GM21619 (cell line): ENCODE results near the gene TRDMT1.

Experiments used
- ATAC-seq: cut with Tn5 transposase; IDR thresholded peaks from one replicate; pipeline ENCODE4 v1.9.1; 2021; ENCODE audit not compliant: unreplicated experiment

The TRDMT1 gene

GRCh38 chr10:17178006-17178405, 23.5 kb downstream of the TRDMT1 start:
- no peak for ATAC-seq

GRCh38 chr10:17177014-17177413, 24.5 kb downstream of the TRDMT1 start:
- ATAC-seq: no peak

GRCh38 chr10:17176091-17176490, 25.4 kb downstream of the TRDMT1 start:
- no peak for ATAC-seq

GRCh38 chr10:17175551-17175950, 25.9 kb downstream of the TRDMT1 start:
- ATAC-seq: no peak

- no peak for ATAC-seq
These were observed 26.8 kb downstream of the TRDMT1 start for GRCh38 chr10:17174626-17175025.

- ATAC-seq: no peak
These were observed 30.3 kb downstream of the TRDMT1 start for GRCh38 chr10:17171141-17171641.

- no peak for ATAC-seq
These were observed 31.7 kb downstream of the TRDMT1 start for GRCh38 chr10:17169803-17170202.

- no peak for ATAC-seq
These were observed 34.8 kb downstream of the TRDMT1 start for GRCh38 chr10:17166699-17167098.

GRCh38 chr10:17162828-17163227, 38.6 kb downstream of the TRDMT1 start:
- ATAC-seq: no peak

- no peak for ATAC-seq
These were observed 39.7 kb downstream of the TRDMT1 start for GRCh38 chr10:17161775-17162174.

GRCh38 chr10:17157024-17157423, 44.4 kb downstream of the TRDMT1 start:
- no peak for ATAC-seq

- ATAC-seq: no peak
These were observed 45.6 kb downstream of the TRDMT1 start for GRCh38 chr10:17155826-17156225.

GRCh38 chr10:17154116-17154515, 47.4 kb downstream of the TRDMT1 start:
- ATAC-seq: no peak

GRCh38 chr10:17153321-17153720, 48.2 kb downstream of the TRDMT1 start:
- no peak for ATAC-seq

- ATAC-seq: no peak
These were observed 49.8 kb downstream of the TRDMT1 start for GRCh38 chr10:17151716-17152115.

GRCh38 chr10:17147884-17148489, 53.5 kb downstream of the TRDMT1 start:
- ATAC-seq: no peak

GRCh38 chr10:17146892-17147291, 54.6 kb downstream of the TRDMT1 start:
- no peak for ATAC-seq

- ATAC-seq: no peak
These were observed 56.2 kb downstream of the TRDMT1 start for GRCh38 chr10:17145239-17145638.

- ATAC-seq: no peak
These were observed 56.7 kb downstream of the TRDMT1 start for GRCh38 chr10:17144757-17145156.

GRCh38 chr10:17144032-17144431, 57.4 kb downstream of the TRDMT1 start:
- no peak for ATAC-seq

GRCh38 chr10:17143055-17143690, 58.3 kb downstream of the TRDMT1 start:
- ATAC-seq: no peak

- no peak for ATAC-seq
These were observed 59.8 kb downstream of the TRDMT1 start for GRCh38 chr10:17141504-17142229.
